LNCAP (cell line): ENCODE measurements around the gene WDR82.

Experiments
- TF ChIP-seq, protein P1 (sequence below): fragments of 450-650 bp; IDR thresholded peaks from 2 replicates; pipeline ENCODE4 v1.5.1; 2017; ENCODE audit warnings: mild to moderate bottlenecking

Gene WDR82

DNA sequence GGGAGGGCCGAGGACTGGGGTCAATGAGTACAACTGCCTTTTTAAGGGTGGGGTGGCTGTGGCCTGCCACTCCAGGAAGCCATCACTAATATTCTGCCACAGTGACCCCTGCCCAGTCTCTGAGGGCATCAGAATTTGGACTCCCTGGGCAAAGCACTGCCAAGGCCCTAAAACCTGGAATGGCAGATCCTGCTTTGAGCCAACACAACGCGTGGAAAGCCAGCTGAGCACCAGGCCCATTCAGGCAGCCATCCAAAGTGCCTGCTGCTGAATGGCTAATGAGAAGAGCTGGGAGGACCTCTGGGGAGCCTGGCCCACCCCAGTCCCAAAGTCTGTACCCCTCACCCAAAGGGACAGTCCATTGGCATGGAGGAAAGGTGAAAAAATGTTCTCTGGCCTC lies 44.5 kb downstream of the WDR82 start:
- TF ChIP-seq, protein P1, sequence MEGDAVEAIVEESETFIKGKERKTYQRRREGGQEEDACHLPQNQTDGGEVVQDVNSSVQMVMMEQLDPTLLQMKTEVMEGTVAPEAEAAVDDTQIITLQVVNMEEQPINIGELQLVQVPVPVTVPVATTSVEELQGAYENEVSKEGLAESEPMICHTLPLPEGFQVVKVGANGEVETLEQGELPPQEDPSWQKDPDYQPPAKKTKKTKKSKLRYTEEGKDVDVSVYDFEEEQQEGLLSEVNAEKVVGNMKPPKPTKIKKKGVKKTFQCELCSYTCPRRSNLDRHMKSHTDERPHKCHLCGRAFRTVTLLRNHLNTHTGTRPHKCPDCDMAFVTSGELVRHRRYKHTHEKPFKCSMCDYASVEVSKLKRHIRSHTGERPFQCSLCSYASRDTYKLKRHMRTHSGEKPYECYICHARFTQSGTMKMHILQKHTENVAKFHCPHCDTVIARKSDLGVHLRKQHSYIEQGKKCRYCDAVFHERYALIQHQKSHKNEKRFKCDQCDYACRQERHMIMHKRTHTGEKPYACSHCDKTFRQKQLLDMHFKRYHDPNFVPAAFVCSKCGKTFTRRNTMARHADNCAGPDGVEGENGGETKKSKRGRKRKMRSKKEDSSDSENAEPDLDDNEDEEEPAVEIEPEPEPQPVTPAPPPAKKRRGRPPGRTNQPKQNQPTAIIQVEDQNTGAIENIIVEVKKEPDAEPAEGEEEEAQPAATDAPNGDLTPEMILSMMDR, result no peak

DNA sequence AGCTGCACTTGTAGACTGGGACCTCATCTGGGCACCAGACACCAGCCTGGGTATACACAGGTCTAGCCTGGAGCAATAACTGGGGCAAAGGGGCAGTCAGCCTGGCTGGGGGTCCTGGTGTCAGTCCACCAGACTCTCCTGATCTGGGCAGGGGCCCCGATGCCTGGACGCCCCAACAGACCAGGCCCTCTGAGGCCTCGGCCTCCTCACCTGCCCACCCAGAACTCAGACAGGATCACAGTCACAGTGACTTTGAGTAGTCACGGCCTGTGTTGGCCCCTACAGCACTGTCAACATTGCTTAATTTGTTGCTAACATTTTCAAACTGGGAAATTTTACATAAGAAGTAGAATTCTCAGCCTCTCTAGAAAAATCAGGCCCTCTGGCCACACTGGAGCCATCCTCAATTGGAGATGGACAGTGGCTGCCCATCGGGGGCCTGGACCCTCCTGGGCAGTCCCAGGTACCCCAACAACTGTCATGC lies 45.3 kb downstream of the WDR82 start:
- TF ChIP-seq, protein P1, result no peak

- TF ChIP-seq, protein P1, result peak; percentile 25; the same call in 1 of the 2 replicates
These were observed 46.0 kb downstream of the WDR82 start for GRCh38 chr3:52232279-52233107.

GRCh38 chr3:52231502-52232278 lies 46.8 kb downstream of the WDR82 start:
- TF ChIP-seq, protein P1, result peak; percentile 94

DNA sequence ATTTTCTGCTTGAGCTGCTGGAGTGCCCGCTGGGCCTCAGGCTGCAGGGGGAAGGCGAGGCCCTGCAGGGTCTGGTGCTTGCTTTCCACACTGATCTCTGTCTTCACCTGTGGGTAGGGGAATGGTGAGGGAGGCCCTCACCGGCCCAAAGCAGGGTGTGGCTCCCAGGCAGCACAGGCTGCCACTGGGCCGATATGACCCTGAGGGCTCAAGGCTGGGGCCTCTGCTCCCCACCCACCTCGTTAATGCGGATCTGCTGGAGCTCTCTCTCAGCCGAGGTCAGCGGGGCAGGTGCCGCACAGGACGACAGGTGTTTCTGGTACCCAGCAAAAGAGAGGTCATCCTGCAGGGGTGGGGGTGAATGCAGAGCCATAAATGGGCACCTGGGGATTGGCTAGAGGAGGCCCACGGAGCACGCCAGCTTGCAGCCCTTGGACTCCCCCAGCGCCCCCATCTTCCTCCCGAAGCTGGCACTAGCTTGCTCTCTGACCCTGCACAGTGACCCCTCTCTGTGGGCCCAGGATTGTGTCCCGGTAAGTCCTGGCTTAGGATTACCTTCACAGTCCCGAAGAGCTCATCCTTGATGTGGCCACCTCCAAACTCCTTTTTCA lies 47.5 kb downstream of the WDR82 start:
- TF ChIP-seq, protein P1, result no peak

DNA sequence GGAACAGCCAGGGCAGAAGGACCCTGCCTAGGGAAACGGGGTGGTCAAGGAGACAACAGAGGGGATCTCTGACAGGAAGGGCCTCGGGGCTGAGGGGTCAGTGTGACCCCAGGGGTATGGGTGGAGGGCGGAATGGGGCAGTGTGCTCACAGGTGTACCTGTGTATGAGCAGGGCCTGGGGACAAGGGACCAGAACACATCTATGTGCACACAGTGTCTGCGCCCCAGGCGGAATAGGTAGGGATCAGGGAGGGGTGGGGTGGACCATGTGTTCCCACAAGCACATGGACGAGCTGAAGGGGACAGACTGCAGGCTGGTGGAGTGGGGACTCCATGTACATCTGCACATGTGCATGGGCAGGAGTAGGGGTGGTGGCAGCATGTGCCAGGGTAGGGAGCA lies 48.0 kb downstream of the WDR82 start:
- TF ChIP-seq, protein P1, result no peak

GRCh38 chr3:52229656-52230055 lies 48.8 kb downstream of the WDR82 start:
- TF ChIP-seq, protein P1, result no peak
